ENCODE results near the gene ELP5. TPM values are rescaled to one million over a fixed set of nuclear protein-coding genes. Genes with fewer than 3 reads are reported as not detected.
A peak's percentile ranks its signal among the peaks of the same experiment; 100 is the strongest.

ELP5 gene
- total RNA-seq, 6 experiments from 2014 or later = 28.7 to 36.1 (median 34.0) TPM

GRCh38 chr17:7262935-7263800 is 11.2 kb downstream of the ELP5 start:
- Mint-ChIP-seq H3K36me3 (ENCODE audit: low read depth) (peaks cover 5% of the 10 kb centered on the region), H3K4me3 (peak overlapping the region; percentile 78)
- DNase-seq = no peak

DNA sequence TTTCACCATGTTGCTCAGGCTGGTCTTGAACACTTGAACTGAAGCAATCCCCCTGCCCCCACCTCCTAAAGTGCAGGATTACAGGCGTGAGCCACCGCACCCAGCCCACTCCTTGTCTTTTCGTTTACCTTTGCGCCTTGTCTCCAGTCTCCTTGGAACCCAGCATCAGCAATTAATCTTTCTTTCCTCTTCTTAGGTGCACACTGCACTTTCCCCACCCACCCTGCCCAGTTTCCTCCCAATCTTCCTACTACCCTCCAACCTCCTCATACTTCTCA is 11.7 kb downstream of the ELP5 start:
- H3K4me3 Mint-ChIP-seq = peak overlapping the region; percentile 78; the same call in 1 of the 2 replicates
- peaks cover 5% of the 10 kb centered on the region for H3K36me3 Mint-ChIP-seq (ENCODE audit: low read depth)
- H3K4me1 Mint-ChIP-seq (ENCODE audit: low read depth) = peaks cover 32% of the 10 kb centered on the region
- H3K27me3 Mint-ChIP-seq (ENCODE audit: insufficient read depth) = peaks cover 10% of the 10 kb centered on the region
- TF ChIP-seq, protein P1, sequence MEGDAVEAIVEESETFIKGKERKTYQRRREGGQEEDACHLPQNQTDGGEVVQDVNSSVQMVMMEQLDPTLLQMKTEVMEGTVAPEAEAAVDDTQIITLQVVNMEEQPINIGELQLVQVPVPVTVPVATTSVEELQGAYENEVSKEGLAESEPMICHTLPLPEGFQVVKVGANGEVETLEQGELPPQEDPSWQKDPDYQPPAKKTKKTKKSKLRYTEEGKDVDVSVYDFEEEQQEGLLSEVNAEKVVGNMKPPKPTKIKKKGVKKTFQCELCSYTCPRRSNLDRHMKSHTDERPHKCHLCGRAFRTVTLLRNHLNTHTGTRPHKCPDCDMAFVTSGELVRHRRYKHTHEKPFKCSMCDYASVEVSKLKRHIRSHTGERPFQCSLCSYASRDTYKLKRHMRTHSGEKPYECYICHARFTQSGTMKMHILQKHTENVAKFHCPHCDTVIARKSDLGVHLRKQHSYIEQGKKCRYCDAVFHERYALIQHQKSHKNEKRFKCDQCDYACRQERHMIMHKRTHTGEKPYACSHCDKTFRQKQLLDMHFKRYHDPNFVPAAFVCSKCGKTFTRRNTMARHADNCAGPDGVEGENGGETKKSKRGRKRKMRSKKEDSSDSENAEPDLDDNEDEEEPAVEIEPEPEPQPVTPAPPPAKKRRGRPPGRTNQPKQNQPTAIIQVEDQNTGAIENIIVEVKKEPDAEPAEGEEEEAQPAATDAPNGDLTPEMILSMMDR (IDR thresholded peaks at IDR 0.05) = no peak
- H3K9me3 Mint-ChIP-seq = peaks cover 4% of the 10 kb centered on the region
- DNase-seq = no peak
- no peak overlapping the region for H3K27ac Mint-ChIP-seq

More at GRCh38 chr17:7262935-7263800, 11.2 kb downstream of the ELP5 start:
- TF ChIP-seq, protein P1 (IDR thresholded peaks at IDR 0.05) = no peak
- Mint-ChIP-seq H3K27ac (peak overlapping the region; percentile 30), H3K4me1 (ENCODE audit: low read depth) (peaks cover 32% of the 10 kb centered on the region), H3K9me3 (peaks cover 4% of the 10 kb centered on the region), H3K27me3 (ENCODE audit: insufficient read depth) (peaks cover 10% of the 10 kb centered on the region)

GRCh38 chr17:7266784-7267183 is 14.8 kb downstream of the ELP5 start:
- Mint-ChIP-seq H3K9me3 (peaks cover 4% of the 10 kb centered on the region), H3K36me3 (ENCODE audit: low read depth) (peaks cover 5% of the 10 kb centered on the region), H3K27me3 (ENCODE audit: insufficient read depth) (peaks cover 12% of the 10 kb centered on the region), H3K4me3 (peak overlapping the region; percentile 45; the same call in 1 of the 2 replicates), H3K27ac (peak overlapping the region; percentile 86), H3K4me1 (ENCODE audit: low read depth) (peaks cover 38% of the 10 kb centered on the region)
- TF ChIP-seq, protein P1 (IDR thresholded peaks at IDR 0.05) = no peak
- DNase-seq = peak; percentile 8

- DNase-seq = no peak
- Mint-ChIP-seq H3K36me3 (ENCODE audit: low read depth) (no peaks in the 10 kb centered on the region), H3K27me3 (ENCODE audit: insufficient read depth) (peaks cover 9% of the 10 kb centered on the region), H3K4me1 (ENCODE audit: low read depth) (no peaks in the 10 kb centered on the region; the same call in 1 of the 2 replicates), H3K9me3 (no peaks in the 10 kb centered on the region), H3K27ac (no peak overlapping the region), H3K4me3 (no peak overlapping the region)
- TF ChIP-seq, protein P1 (IDR thresholded peaks at IDR 0.05) = no peak
Measured at GRCh38 chr17:7279448-7279847, 27.4 kb downstream of the ELP5 start.

- Mint-ChIP-seq H3K9me3 (no peaks in the 10 kb centered on the region), H3K4me1 (ENCODE audit: low read depth) (no peaks in the 10 kb centered on the region; the same call in 1 of the 2 replicates), H3K36me3 (ENCODE audit: low read depth) (no peaks in the 10 kb centered on the region), H3K27me3 (ENCODE audit: insufficient read depth) (peaks cover 18% of the 10 kb centered on the region), H3K27ac (peak overlapping the region; percentile 86), H3K4me3 (peak overlapping the region; percentile 90)
- DNase-seq = peak; percentile 72
- TF ChIP-seq, protein P1 (IDR thresholded peaks at IDR 0.05) = peak; percentile 96
Measured at GRCh38 chr17:7280519-7281073, 28.6 kb downstream of the ELP5 start.

All from HFFc6 (cell line).